ENCODE data around the gene CDKN1C. TPM values are rescaled to one million over a fixed set of nuclear protein-coding genes. Genes with fewer than 3 reads are reported as not detected.
A peak's percentile ranks its signal among the peaks of the same experiment; 100 is the strongest.

The CDKN1C gene
- total and polyA plus RNA-seq, 12 donors, result 16.9 to 55.3 (median 26.6) TPM

- H3K27me3 ChIP-seq, result peaks cover 0 to 34% (median 0%) of the 10 kb centered on the region in 7 donors
- no peaks in the 10 kb centered on the region for H3K36me3 ChIP-seq
- peak overlapping the region; percentile 63 to 89 (median 78) for H3K4me3 ChIP-seq
- H3K4me1 ChIP-seq, result peaks cover 5 to 50% (median 34%) of the 10 kb centered on the region in 9 donors
- peak overlapping the region; percentile 49 to 93 (median 83) for H3K27ac ChIP-seq
- intact Hi-C loops (cut with DNase I), result loop anchor here in 9 of 10 donors (2.0 to 10.0 kb wide), 10 partner anchors 58 to 690 kb away; partner anchors contain the start of genes KCNQ1OT1 (in 5 of the 9), C11orf21 (in 1 of the 9) and TSPAN32 (in 1 of the 9)
- H3K9me3 ChIP-seq, result no peaks in the 10 kb centered on the region
- TF ChIP-seq CTCF (IDR thresholded peaks at IDR 0.05), result peak in 7 of 9 donors; percentile 24 to 56 (median 35)
- ATAC-seq, result peak; percentile 8 to 38 (median 26)
- 0 to 1% methylated on average over 76 to 80 of the region's 80 CpGs for WGBS, 2 donors
- peak; percentile 52 to 64 for DNase-seq
These were observed 428 bp downstream of the CDKN1C start for GRCh38 chr11:2885017-2885677.

- peak overlapping the region; percentile 63 to 85 (median 72) for H3K4me3 ChIP-seq
- H3K36me3 ChIP-seq, result no peaks in the 10 kb centered on the region
- DNase-seq (peak; percentile 57 to 73), ATAC-seq (peak in 3 of 8 donors; percentile 19 to 36 (median 20))
- H3K4me1 ChIP-seq, result peaks cover 5 to 50% (median 34%) of the 10 kb centered on the region in 9 donors
- peaks cover 0 to 34% (median 0%) of the 10 kb centered on the region in 7 donors for H3K27me3 ChIP-seq
- 0 to 1% methylated on average over 83 to 119 of the region's 119 CpGs for WGBS, 2 donors
- peak overlapping the region; percentile 80 to 94 (median 86) for H3K27ac ChIP-seq
- intact Hi-C loops (cut with DNase I), result loop anchor here in 8 of 10 donors (2.0 to 10.0 kb wide), 9 partner anchors 47 to 689 kb away; partner anchors contain the start of genes KCNQ1OT1 (in 4 of the 8), C11orf21 (in 1 of the 8) and TSPAN32 (in 1 of the 8)
- peak in 1 of 9 donors; percentile 9 for TF ChIP-seq CTCF (IDR thresholded peaks at IDR 0.05)
- no peaks in the 10 kb centered on the region for H3K9me3 ChIP-seq
These were observed 1.4 kb downstream of the CDKN1C start for GRCh38 chr11:2883979-2884815.

GRCh38 chr11:2883640-2883978, 2.0 kb downstream of the CDKN1C start:
- H3K9me3 ChIP-seq, result peaks cover 0 to 3% (median 0%) of the 10 kb centered on the region in 11 donors
- H3K27me3 ChIP-seq, result peaks cover 0 to 34% (median 0%) of the 10 kb centered on the region in 7 donors
- ATAC-seq, result no peak
- intact Hi-C loops (cut with DNase I), result loop anchor here in 8 of 10 donors (2.0 to 10.0 kb wide), 8 partner anchors 46 to 689 kb away; partner anchors contain the start of genes KCNQ1OT1 (in 4 of the 8), C11orf21 (in 1 of the 8) and TSPAN32 (in 1 of the 8)
- DNase-seq, result no peak
- WGBS, 2 donors, result 4 to 5% methylated on average over 24 of the region's 24 CpGs
- H3K4me1 ChIP-seq, result peaks cover 5 to 50% (median 34%) of the 10 kb centered on the region in 9 donors
- H3K4me3 ChIP-seq, result peak overlapping the region; percentile 63 to 85 (median 72)
- peak overlapping the region; percentile 80 to 94 (median 86) for H3K27ac ChIP-seq
- no peak for TF ChIP-seq CTCF (IDR thresholded peaks at IDR 0.05)
- H3K36me3 ChIP-seq, result no peaks in the 10 kb centered on the region

Data from heart right ventricle (tissue), 16 donors.